Spinal cord (tissue), 10 donors: Measurements from ENCODE around the gene IKZF1. TPM values are rescaled to one million over a fixed set of nuclear protein-coding genes. Genes with fewer than 3 reads are reported as not detected.

Source experiments
- DNase-seq, 6 donors: peaks; one replicate each; pipeline versions ENCODE4 v3.0.0 to v3.0.0-alpha.2; 2013 to 2015; ENCODE audit warnings: low spot score in 6 of 6, low read depth in 4 of 6
- H3K27ac ChIP-seq: one replicate; pipeline ENCODE4 v1.5.1; 2013; ENCODE audit warnings: low read depth, low read length, control low read depth
- H3K27me3 ChIP-seq: one replicate; pipeline ENCODE4 v1.6.1; 2013; ENCODE audit warnings: low read length; ENCODE audit not compliant: control insufficient read depth, insufficient read depth
- H3K36me3 ChIP-seq: one replicate; pipeline ENCODE4 v1.6.1; 2013; ENCODE audit warnings: low read length; ENCODE audit not compliant: control insufficient read depth, insufficient read depth
- H3K4me1 ChIP-seq: one replicate; pipeline ENCODE4 v1.6.1; 2013; ENCODE audit warnings: low read length; ENCODE audit not compliant: control insufficient read depth, insufficient read depth
- H3K4me3 ChIP-seq: one replicate; pipeline ENCODE4 v1.5.1; 2013; ENCODE audit warnings: low read depth, low read length, control low read depth
- H3K9me3 ChIP-seq: one replicate; pipeline ENCODE4 v1.6.1; 2013; ENCODE audit warnings: low read length; ENCODE audit not compliant: control insufficient read depth, insufficient read depth
- WGBS: methylation state at CpG from one replicate; pipeline ENCODE4 v1.1.5; 2013; ENCODE audit warnings: missing lambda C conversion rate; ENCODE audit not compliant: insufficient coverage; 5-methylcytosine and 5-hydroxymethylcytosine counted together
- polyA plus RNA-seq, 2 donors: library from polyadenylated mRNA; unstranded; fragments of 120-200 nt; gene quantifications; one replicate each; pipeline ENCODE4 v1.2.1, GENCODE V29; 2013; ENCODE audit not compliant: insufficient read length in 2 of 2
- total RNA-seq, 2 donors: library from RNA; depleted of rRNA in 1 of 2; stranded (reverse); fragments of 120-200 nt in 1 of 2; fragments of >200 nt in 1 of 2; gene quantifications; one replicate each; pipeline versions ENCODE4 v1.2.3 to v1.2.4, GENCODE V29; 2013 to 2014
- donor health status: healthy.

The IKZF1 gene
- total and polyA plus RNA-seq, 4 donors, result 2.9 to 9.0 (median 4.7) TPM

DNA sequence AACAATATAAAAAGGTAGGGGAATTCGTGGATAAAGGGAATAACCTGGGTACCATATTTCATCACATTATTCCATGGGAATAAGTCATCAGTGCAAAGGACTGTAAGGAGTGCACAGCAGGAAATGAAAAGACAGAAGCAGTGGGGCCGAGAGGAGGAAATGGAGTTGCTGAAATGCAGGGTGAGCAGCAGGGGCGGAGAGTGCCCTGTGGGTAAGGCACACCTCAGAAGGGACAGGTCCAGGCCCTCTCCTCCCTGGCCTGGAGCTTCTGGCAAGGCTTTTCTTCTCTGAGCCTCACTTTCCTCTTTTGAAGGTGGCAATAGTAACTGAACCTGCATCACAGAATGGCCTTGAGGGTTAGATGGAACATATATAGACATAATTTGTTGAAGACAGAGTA lies 26.2 kb downstream of the IKZF1 start:
- Histone ChIP-seq H3K27ac (no peak overlapping the region), H3K9me3 (no peaks in the 10 kb centered on the region), H3K4me1 (no peaks in the 10 kb centered on the region), H3K4me3 (no peak overlapping the region), H3K27me3 (no peaks in the 10 kb centered on the region), H3K36me3 (no peaks in the 10 kb centered on the region)
- no peak for DNase-seq
- WGBS, result 60% methylated on average over 2 of the region's 3 CpGs

GRCh38 chr7:50331564-50332208 lies 27.2 kb downstream of the IKZF1 start:
- Histone ChIP-seq H3K4me3 (no peak overlapping the region), H3K9me3 (no peaks in the 10 kb centered on the region), H3K27me3 (no peaks in the 10 kb centered on the region), H3K36me3 (no peaks in the 10 kb centered on the region), H3K4me1 (no peaks in the 10 kb centered on the region), H3K27ac (no peak overlapping the region)
- 71% methylated on average over 2 of the region's 2 CpGs for WGBS
- DNase-seq, result no peak

DNA sequence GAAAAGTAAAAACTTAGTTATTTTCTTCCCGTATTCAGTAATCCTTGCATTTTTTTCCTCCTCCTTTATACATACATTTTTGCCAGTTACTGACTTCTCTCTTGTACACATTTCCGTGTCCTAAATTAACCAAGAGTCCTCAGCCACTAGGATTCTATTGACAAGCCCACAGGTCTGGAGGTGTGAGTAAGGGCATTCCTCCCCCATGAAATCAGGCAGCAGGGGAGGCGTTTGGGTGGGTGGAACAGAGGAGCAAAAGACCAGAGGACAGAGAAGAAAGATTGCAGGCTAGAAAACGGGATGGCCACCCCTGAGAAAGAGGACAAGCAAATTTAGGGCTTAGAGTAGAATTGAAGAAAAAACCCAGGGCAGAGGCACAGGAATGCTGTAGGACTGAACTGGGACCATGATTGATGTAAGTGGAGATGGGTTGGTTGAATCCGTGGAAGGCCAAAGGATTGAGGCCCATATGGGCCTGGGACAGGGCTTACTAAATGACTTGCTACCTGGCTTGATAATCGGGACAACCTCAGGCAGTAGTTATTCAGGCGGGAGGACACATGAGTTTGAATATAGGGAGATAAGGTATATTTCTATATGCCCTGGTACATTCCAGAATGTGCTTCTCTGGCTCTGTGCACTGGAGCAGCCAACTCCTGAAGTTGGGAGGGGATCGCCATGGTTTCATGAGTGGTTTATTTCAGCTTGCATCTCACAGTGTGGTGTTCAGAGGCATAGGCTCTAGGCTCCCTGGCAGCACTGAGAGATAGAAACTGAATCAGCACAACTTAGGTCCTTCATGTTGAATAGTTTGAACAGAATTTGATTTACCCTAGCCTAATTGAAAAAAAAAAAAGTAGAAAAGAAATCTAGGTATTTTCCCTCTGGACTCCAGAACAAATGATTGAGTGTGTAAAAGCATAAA lies 28.0 kb downstream of the IKZF1 start:
- no peaks in the 10 kb centered on the region for H3K9me3 ChIP-seq
- peak in 2 of 6 donors; percentile 30 to 54 for DNase-seq
- no peaks in the 10 kb centered on the region for H3K4me1 ChIP-seq
- H3K27ac ChIP-seq, result no peak overlapping the region
- 63% methylated on average over 4 of the region's 8 CpGs for WGBS
- no peak overlapping the region for H3K4me3 ChIP-seq
- H3K36me3 ChIP-seq, result no peaks in the 10 kb centered on the region
- H3K27me3 ChIP-seq, result no peaks in the 10 kb centered on the region

- 22% methylated on average over 5 of the region's 9 CpGs for WGBS
- Histone ChIP-seq H3K4me1 (no peaks in the 10 kb centered on the region), H3K36me3 (no peaks in the 10 kb centered on the region), H3K27ac (no peak overlapping the region), H3K4me3 (no peak overlapping the region), H3K9me3 (no peaks in the 10 kb centered on the region), H3K27me3 (no peaks in the 10 kb centered on the region)
- DNase-seq, result peak in 2 of 6 donors; percentile 58
Observed at GRCh38 chr7:50333221-50333651, 28.7 kb downstream of the IKZF1 start.

GRCh38 chr7:50334341-50334994 lies 30.0 kb downstream of the IKZF1 start:
- H3K36me3 ChIP-seq, result no peaks in the 10 kb centered on the region
- no peaks in the 10 kb centered on the region for H3K4me1 ChIP-seq
- H3K9me3 ChIP-seq, result no peaks in the 10 kb centered on the region
- WGBS, result 100% methylated on average over 1 of the region's 1 CpG
- no peak overlapping the region for H3K4me3 ChIP-seq
- no peaks in the 10 kb centered on the region for H3K27me3 ChIP-seq
- H3K27ac ChIP-seq, result no peak overlapping the region
- no peak for DNase-seq

DNA sequence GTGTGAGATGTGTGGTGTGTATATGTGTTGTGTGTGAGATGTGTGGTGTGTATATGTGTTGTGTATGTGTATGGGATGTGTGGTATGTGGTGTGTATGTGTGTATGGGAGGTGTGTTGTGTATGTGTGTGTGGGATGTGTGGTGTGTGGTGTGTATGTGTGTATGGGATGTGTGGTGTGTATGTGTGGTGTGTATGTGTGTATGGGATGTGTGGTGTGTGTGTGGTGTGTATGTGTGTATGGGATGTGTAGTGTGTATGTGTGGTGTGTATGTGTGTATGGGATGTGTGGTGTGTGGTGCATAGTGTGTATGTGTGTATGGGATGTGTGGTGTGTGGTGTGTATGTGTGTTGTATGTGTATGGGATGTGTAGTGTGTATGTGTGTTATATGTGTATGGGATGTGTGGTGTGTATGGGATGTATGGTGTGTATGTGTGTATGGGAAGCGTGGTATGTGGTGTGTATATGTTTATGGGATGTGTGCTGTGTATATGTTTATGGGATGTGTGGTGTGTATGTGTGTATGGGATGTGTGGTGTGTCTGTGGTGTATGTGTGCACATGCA lies 30.8 kb downstream of the IKZF1 start:
- Histone ChIP-seq H3K9me3 (no peaks in the 10 kb centered on the region), H3K4me1 (no peaks in the 10 kb centered on the region), H3K36me3 (no peaks in the 10 kb centered on the region), H3K4me3 (no peak overlapping the region), H3K27ac (no peak overlapping the region), H3K27me3 (no peaks in the 10 kb centered on the region)
- 100% methylated on average over 1 of the region's 1 CpG for WGBS
- DNase-seq, result no peak

- no peaks in the 10 kb centered on the region for H3K27me3 ChIP-seq
- H3K27ac ChIP-seq, result no peak overlapping the region
- DNase-seq, result no peak
- no peaks in the 10 kb centered on the region for H3K9me3 ChIP-seq
- WGBS, result 84% methylated on average over 20 of the region's 22 CpGs
- H3K36me3 ChIP-seq, result no peaks in the 10 kb centered on the region
- no peaks in the 10 kb centered on the region for H3K4me1 ChIP-seq
- no peak overlapping the region for H3K4me3 ChIP-seq
Observed at GRCh38 chr7:50335795-50336754, 31.6 kb downstream of the IKZF1 start.

DNA sequence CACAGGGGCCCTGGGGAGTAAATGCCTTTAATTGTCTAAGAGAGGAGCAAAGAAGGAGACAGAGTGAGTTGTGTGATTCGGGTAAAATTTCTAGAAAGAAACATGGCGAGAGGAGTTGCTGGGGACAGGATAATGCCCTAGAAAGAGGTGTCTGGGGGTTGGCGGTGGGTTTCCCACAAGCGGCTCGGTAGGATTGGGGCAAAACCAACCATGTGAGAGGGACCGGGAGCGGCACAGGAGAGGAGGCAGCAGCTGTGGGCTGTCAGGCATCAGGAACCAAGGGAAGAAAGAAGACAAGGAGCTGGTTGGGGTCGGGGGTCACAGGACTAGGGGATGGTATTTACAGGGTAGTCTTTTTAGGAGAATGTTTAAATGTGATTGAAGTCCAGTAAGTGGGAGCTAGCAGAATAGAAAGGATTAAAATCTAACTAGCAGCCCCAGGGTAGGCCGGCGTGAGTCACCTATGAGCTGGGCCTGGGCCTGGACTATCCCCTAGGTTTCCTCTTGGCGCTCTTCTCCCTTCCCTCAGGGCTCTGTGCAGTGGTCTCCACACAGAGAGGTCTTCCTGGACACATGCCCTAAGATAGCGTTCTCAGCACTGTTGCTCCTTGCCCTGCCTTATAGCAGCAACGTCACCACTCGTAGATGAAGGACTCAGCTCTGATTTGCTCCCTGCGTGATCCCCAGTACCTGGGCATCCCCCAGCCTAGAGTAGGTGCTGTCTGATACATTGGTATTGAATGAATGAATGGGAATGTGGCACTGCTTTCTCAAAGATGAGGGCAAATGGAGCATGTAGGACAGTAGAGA lies 32.6 kb downstream of the IKZF1 start:
- H3K4me1 ChIP-seq, result no peaks in the 10 kb centered on the region
- H3K27me3 ChIP-seq, result no peaks in the 10 kb centered on the region
- H3K9me3 ChIP-seq, result no peaks in the 10 kb centered on the region
- no peaks in the 10 kb centered on the region for H3K36me3 ChIP-seq
- no peak overlapping the region for H3K4me3 ChIP-seq
- H3K27ac ChIP-seq, result no peak overlapping the region
- WGBS, result 96% methylated on average over 15 of the region's 15 CpGs
- DNase-seq, result no peak
